Measurements from ENCODE around the gene PAEP.

PAEP gene

DNA sequence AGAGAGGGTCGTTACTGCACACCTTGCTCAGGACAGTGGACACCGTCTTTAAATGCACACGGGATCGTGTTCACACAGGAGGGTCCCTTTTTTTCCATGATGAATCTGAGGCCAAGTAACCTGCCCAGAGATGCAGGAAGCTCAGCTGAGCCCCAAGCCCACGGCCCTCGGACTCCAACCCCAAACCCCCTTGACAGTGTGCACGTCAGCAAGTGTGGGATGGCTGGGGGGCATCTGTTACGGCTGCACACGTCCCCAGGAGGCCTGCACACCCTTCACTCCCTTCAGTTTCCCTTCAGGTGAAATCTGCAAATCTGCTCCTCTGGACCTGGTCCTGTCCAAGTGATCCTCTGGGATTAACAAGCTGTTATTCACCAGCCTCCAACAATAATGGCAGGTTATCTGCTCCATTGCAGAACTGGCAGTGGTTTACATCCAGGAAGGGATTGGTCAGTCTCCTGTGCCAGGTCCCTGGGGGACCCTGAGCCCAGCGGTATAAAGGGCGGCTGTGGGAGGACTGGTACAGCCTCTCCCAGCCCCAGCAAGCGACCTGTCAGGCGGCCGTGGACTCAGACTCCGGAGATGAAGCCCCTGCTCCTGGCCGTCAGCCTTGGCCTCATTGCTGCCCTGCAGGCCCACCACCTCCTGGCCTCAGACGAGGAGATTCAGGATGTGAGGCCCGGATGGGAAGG lies 40.5 kb upstream of the PAEP start, which contains the start of gene LCN1:
LCN1 (plus strand) TSS at position 525 of the 692 bp plus-strand sequence; CDS start at position 583, 58 bp downstream.
- TF ChIP-seq POLR2AphosphoS5 (IDR thresholded peaks at IDR 0.05; ENCODE audit: low read depth, low read length) (no peak), FOXP2 (optimal IDR thresholded peaks at IDR 0.05; ENCODE audit: borderline replicate concordance, extremely low read depth, extremely low read length, insufficient read depth) (no peak), TAF1 (IDR thresholded peaks at IDR 0.05; ENCODE audit: borderline replicate concordance, insufficient read depth, low read length) (no peak), SIN3A (IDR thresholded peaks at IDR 0.05; ENCODE audit: borderline replicate concordance, insufficient read depth, low read length) (no peak)
- TF ChIP-seq, protein P1, sequence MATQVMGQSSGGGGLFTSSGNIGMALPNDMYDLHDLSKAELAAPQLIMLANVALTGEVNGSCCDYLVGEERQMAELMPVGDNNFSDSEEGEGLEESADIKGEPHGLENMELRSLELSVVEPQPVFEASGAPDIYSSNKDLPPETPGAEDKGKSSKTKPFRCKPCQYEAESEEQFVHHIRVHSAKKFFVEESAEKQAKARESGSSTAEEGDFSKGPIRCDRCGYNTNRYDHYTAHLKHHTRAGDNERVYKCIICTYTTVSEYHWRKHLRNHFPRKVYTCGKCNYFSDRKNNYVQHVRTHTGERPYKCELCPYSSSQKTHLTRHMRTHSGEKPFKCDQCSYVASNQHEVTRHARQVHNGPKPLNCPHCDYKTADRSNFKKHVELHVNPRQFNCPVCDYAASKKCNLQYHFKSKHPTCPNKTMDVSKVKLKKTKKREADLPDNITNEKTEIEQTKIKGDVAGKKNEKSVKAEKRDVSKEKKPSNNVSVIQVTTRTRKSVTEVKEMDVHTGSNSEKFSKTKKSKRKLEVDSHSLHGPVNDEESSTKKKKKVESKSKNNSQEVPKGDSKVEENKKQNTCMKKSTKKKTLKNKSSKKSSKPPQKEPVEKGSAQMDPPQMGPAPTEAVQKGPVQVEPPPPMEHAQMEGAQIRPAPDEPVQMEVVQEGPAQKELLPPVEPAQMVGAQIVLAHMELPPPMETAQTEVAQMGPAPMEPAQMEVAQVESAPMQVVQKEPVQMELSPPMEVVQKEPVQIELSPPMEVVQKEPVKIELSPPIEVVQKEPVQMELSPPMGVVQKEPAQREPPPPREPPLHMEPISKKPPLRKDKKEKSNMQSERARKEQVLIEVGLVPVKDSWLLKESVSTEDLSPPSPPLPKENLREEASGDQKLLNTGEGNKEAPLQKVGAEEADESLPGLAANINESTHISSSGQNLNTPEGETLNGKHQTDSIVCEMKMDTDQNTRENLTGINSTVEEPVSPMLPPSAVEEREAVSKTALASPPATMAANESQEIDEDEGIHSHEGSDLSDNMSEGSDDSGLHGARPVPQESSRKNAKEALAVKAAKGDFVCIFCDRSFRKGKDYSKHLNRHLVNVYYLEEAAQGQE (IDR thresholded peaks at IDR 0.05; ENCODE audit: insufficient read depth in 1 of 2, low read depth in 2 of 2, low read length in 2 of 2): no peak

DNA sequence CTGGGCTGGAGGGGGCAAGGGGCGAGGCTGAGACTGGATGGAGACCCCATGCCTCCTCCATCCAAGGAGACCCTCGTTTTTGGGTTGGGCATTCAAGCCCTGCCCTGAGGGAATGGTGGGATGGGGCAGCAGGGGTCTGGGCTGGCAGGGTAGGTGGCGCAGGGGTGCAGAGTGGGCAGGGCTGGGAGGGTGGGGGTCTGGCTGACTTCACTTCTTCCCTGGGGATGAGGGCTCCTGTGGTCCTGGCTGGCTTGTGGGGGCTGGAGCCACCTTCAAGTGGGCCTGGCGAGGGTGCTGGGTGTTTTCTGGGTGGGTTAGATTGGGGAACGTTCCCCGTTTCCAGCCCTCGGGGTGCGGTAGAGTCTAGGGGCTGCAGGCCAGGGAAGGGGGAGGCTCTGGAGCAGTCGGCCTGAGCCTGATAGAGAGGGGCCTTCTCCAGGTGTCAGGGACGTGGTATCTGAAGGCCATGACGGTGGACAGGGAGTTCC lies 39.9 kb upstream of the PAEP start:
- TF ChIP-seq, protein P1 (IDR thresholded peaks at IDR 0.05; ENCODE audit: insufficient read depth in 1 of 2, low read depth in 2 of 2, low read length in 2 of 2): no peak
- no peak for TF ChIP-seq FOXP2 (optimal IDR thresholded peaks at IDR 0.05; ENCODE audit: borderline replicate concordance, extremely low read depth, extremely low read length, insufficient read depth)
- TF ChIP-seq TAF1 (IDR thresholded peaks at IDR 0.05; ENCODE audit: borderline replicate concordance, insufficient read depth, low read length): no peak
- no peak for TF ChIP-seq SIN3A (IDR thresholded peaks at IDR 0.05; ENCODE audit: borderline replicate concordance, insufficient read depth, low read length)
- TF ChIP-seq POLR2AphosphoS5 (IDR thresholded peaks at IDR 0.05; ENCODE audit: low read depth, low read length): no peak

DNA sequence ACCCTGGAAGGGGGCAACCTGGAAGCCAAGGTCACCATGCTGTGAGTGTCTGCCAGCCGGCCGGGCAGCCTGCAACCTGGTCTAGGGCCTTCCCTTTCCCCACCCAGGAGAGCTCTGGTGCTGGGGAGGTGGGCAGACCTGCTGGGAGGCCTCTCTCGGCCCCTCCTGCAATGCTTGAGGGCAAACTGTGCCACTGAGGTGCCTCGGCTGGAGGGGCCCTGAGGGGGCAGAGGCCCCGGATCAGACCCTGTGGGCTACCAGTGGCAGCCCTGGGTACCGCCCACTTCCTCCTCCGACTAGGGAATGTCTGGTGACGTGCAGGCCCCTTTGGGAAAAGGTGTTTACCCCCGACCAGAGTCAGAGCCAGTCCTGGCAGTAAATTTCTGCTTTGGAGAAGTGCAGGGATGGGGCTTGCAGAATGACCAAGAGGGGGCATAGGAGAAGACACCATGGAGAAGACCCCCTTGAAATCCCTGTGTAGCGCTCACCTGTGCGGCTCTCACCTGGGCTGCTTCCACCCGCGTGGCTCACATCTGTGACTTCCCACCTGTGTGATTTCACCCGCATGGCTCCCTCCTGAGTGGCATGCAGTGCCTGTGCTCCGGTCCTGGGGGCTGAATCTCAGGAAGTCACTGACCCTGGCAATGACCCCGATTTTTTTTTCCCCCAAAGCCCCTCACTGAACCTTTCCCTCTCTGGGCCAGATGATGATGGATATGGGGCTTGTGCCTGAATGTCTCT lies 39.2 kb upstream of the PAEP start:
- TF ChIP-seq FOXP2 (optimal IDR thresholded peaks at IDR 0.05; ENCODE audit: borderline replicate concordance, extremely low read depth, extremely low read length, insufficient read depth): no peak
- TF ChIP-seq SIN3A (IDR thresholded peaks at IDR 0.05; ENCODE audit: borderline replicate concordance, insufficient read depth, low read length): no peak
- TF ChIP-seq POLR2AphosphoS5 (IDR thresholded peaks at IDR 0.05; ENCODE audit: low read depth, low read length): no peak
- TF ChIP-seq TAF1 (IDR thresholded peaks at IDR 0.05; ENCODE audit: borderline replicate concordance, insufficient read depth, low read length): no peak
- TF ChIP-seq, protein P1 (IDR thresholded peaks at IDR 0.05; ENCODE audit: insufficient read depth in 1 of 2, low read depth in 2 of 2, low read length in 2 of 2): no peak

DNA sequence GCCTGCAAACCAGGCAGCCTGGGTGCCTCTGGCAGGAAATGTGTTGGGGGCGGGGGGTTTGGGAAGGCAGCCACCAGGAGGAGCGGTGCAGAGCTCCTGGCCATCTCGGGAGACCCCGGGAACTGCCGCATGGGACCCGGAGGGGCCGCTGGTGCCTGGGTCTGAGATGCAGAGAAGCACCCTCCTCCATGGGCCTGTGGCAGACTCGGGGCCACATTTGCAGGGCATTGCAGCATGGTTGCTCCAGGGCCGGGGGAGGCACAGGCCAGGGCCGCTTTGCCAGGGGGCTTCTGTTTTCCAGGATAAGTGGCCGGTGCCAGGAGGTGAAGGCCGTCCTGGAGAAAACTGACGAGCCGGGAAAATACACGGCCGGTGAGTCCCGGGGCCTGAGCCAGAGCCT lies 38.6 kb upstream of the PAEP start:
- no peak for TF ChIP-seq SIN3A (IDR thresholded peaks at IDR 0.05; ENCODE audit: borderline replicate concordance, insufficient read depth, low read length)

DNA sequence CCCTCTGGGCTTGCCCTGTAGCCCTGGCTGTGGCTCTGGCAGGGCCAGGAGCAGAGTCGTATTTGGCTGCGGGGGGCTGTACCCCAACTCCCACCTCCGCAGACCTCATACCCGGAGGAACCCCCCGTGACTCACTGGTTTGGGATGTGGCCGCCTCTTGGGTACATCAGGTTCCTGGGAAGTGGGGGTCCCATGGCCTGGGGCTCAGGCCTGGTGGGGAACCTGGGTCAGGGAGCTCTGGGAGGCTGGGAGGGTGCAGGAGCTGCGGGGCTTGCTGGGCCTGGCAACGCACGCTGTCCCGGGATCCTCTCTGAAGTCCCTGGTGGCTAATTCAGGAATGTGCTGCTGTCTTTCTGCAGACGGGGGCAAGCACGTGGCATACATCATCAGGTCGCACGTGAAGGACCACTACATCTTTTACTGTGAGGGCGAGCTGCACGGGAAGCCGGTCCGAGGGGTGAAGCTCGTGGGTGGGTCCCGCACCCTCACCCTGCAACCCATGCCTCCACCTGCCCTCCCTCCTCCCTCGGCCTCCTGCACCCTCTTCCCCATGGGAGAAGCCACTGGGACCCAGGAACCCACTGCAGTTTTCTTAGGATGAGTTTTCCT lies 37.9 kb upstream of the PAEP start:
- no peak for TF ChIP-seq POLR2AphosphoS5 (IDR thresholded peaks at IDR 0.05; ENCODE audit: low read depth, low read length)
- TF ChIP-seq TAF1 (IDR thresholded peaks at IDR 0.05; ENCODE audit: borderline replicate concordance, insufficient read depth, low read length): no peak
- no peak for TF ChIP-seq FOXP2 (optimal IDR thresholded peaks at IDR 0.05; ENCODE audit: borderline replicate concordance, extremely low read depth, extremely low read length, insufficient read depth)
- TF ChIP-seq, protein P1 (IDR thresholded peaks at IDR 0.05; ENCODE audit: insufficient read depth in 1 of 2, low read depth in 2 of 2, low read length in 2 of 2): no peak
